Astrocyte (in vitro differentiated cells and primary cell): ENCODE data around the gene SH3BP4. TPM values are rescaled to one million over a fixed set of nuclear protein-coding genes. Genes with fewer than 3 reads are reported as not detected.
A peak's percentile ranks its signal among the peaks of the same experiment; 100 is the strongest.

Experiments
- DNase-seq: peaks from one replicate; pipeline ENCODE4 v3.0.0-alpha.2; 2010; ENCODE audit warnings: low read depth
- FAIRE-seq: peaks from 2 replicates; lab custom pipeline; 2011; peaks lifted over from hg19 to GRCh38; lab: Jason Lieb, UNC
- H2AFZ ChIP-seq: 2 replicates; pipeline ENCODE4 v1.6.0; 2012; ENCODE audit warnings: low read depth, low read length, inconsistent platforms
- H3K27ac ChIP-seq: 2 replicates; pipeline ENCODE4 v1.5.1; 2011; ENCODE audit warnings: low read depth, low read length, inconsistent platforms
- H3K27me3 ChIP-seq: 2 replicates; pipeline ENCODE4 v1.6.0; 2011; ENCODE audit warnings: low read length, inconsistent platforms; ENCODE audit not compliant: insufficient read depth
- H3K36me3 ChIP-seq: 2 replicates; pipeline ENCODE4 v1.5.1; 2011; ENCODE audit warnings: low read length, inconsistent platforms; ENCODE audit not compliant: insufficient read depth
- H3K4me1 ChIP-seq: 2 replicates; pipeline ENCODE4 v1.5.1; 2011; ENCODE audit warnings: low read length, inconsistent platforms; ENCODE audit not compliant: insufficient read depth
- H3K4me2 ChIP-seq: 2 replicates; pipeline ENCODE4 v1.6.0; 2012; ENCODE audit warnings: low read length, inconsistent platforms
- H3K4me3 ChIP-seq: 2 replicates; pipeline ENCODE4 v1.5.1; 2011; ENCODE audit warnings: low read depth, mild to moderate bottlenecking, low read length, inconsistent platforms; ENCODE audit not compliant: insufficient read depth
- H3K79me2 ChIP-seq: 2 replicates; pipeline ENCODE4 v1.6.0; 2012; ENCODE audit warnings: mild to moderate bottlenecking, low read length, inconsistent platforms; ENCODE audit not compliant: insufficient read depth
- H3K9ac ChIP-seq: 2 replicates; pipeline ENCODE4 v1.6.0; 2012; ENCODE audit warnings: mild to moderate bottlenecking, low read length, inconsistent platforms
- H3K9me3 ChIP-seq: 2 replicates; pipeline ENCODE4 v1.5.1; 2012; ENCODE audit warnings: low read depth, mild to moderate bottlenecking, low read length, inconsistent platforms; ENCODE audit not compliant: insufficient read depth
- H4K20me1 ChIP-seq: 2 replicates; pipeline ENCODE4 v1.6.0; 2012; ENCODE audit warnings: low read length, inconsistent platforms; ENCODE audit not compliant: insufficient read depth
- H3K27ac Mint-ChIP-seq: one replicate; pipeline ENCODE4 v1.8.0; 2021; ENCODE audit warnings: mild to moderate bottlenecking, mixed read lengths; ENCODE audit not compliant: unreplicated experiment
- H3K27me3 Mint-ChIP-seq: one replicate; pipeline ENCODE4 v1.8.0; 2021; ENCODE audit warnings: low read depth, mixed read lengths; ENCODE audit not compliant: unreplicated experiment
- H3K36me3 Mint-ChIP-seq: one replicate; pipeline ENCODE4 v1.8.0; 2021; ENCODE audit warnings: low read depth, mixed read lengths; ENCODE audit not compliant: unreplicated experiment
- H3K4me1 Mint-ChIP-seq: one replicate; pipeline ENCODE4 v1.8.0; 2021; ENCODE audit warnings: low read depth, mixed read lengths; ENCODE audit not compliant: unreplicated experiment
- H3K4me3 Mint-ChIP-seq: one replicate; pipeline ENCODE4 v1.8.0; 2021; ENCODE audit warnings: mild to moderate bottlenecking, moderate library complexity, mixed read lengths; ENCODE audit not compliant: unreplicated experiment
- H3K9me3 Mint-ChIP-seq: one replicate; pipeline ENCODE4 v1.8.0; 2021; ENCODE audit warnings: mild to moderate bottlenecking, mixed read lengths; ENCODE audit not compliant: unreplicated experiment
- EZH2 ChIP-seq: IDR thresholded peaks from 2 replicates; pipeline ENCODE4 v1.6.1; 2012; ENCODE audit warnings: mild to moderate bottlenecking, low read length, inconsistent platforms; ENCODE audit not compliant: insufficient read depth
- total RNA-seq: library from RNA; stranded (reverse); gene quantifications from 2 replicates; pipeline ENCODE4 v1.2.1, GENCODE V29; 2021
- TF ChIP-seq, protein P1 (sequence below): IDR thresholded peaks from 2 replicates; pipeline ENCODE4 v1.5.1; 2011; ENCODE audit warnings: low read depth, mild to moderate bottlenecking, inconsistent platforms, low read length, moderate library complexity; ENCODE audit not compliant: insufficient read depth

Gene SH3BP4
- total RNA-seq, 1 donor from 2014 or later, result 127 TPM

DNA sequence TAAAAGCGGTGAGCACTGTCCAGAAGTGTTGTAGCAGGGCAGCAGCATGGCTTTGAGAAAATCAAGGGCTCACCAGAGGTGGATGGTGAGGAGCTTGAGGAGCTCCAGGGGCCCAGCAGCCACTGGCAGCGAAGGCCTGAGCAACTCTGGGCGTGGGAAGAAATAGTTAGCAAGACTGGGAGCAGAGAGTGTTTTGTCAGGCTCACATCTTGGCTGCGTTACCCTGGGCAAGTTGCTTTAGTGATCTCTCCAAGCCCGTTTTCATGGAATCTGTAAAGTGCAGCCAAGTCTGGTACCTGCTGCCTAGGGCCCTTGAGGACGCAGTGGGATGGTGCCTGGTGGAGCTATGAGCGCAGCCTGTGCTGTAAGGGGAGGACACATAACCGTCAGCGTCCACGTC, 78.3 kb downstream of the SH3BP4 start:
- H2AFZ ChIP-seq, result no peak overlapping the region
- Mint-ChIP-seq H3K27me3 (no peaks in the 10 kb centered on the region), H3K4me3 (no peak overlapping the region), H3K4me1 (peaks cover 67% of the 10 kb centered on the region), H3K27ac (peak overlapping the region; percentile 35), H3K9me3 (no peaks in the 10 kb centered on the region), H3K36me3 (peaks cover 16% of the 10 kb centered on the region)
- no peak overlapping the region for H3K4me2 ChIP-seq
- H3K9ac ChIP-seq, result no peak overlapping the region
- DNase-seq (no peak), FAIRE-seq (no peak)
- no peak overlapping the region for H3K27ac ChIP-seq
- H3K27me3 ChIP-seq, result no peaks in the 10 kb centered on the region
- H3K4me3 ChIP-seq, result no peak overlapping the region
- no peaks in the 10 kb centered on the region for H3K9me3 ChIP-seq
- H3K79me2 ChIP-seq, result peaks cover 99% of the 10 kb centered on the region
- peaks cover 98% of the 10 kb centered on the region for H4K20me1 ChIP-seq
- peaks cover 33% of the 10 kb centered on the region for H3K4me1 ChIP-seq
- peaks cover 7% of the 10 kb centered on the region for H3K36me3 ChIP-seq
- TF ChIP-seq, protein P1, sequence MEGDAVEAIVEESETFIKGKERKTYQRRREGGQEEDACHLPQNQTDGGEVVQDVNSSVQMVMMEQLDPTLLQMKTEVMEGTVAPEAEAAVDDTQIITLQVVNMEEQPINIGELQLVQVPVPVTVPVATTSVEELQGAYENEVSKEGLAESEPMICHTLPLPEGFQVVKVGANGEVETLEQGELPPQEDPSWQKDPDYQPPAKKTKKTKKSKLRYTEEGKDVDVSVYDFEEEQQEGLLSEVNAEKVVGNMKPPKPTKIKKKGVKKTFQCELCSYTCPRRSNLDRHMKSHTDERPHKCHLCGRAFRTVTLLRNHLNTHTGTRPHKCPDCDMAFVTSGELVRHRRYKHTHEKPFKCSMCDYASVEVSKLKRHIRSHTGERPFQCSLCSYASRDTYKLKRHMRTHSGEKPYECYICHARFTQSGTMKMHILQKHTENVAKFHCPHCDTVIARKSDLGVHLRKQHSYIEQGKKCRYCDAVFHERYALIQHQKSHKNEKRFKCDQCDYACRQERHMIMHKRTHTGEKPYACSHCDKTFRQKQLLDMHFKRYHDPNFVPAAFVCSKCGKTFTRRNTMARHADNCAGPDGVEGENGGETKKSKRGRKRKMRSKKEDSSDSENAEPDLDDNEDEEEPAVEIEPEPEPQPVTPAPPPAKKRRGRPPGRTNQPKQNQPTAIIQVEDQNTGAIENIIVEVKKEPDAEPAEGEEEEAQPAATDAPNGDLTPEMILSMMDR, result no peak
- TF ChIP-seq EZH2, result no peak

DNA sequence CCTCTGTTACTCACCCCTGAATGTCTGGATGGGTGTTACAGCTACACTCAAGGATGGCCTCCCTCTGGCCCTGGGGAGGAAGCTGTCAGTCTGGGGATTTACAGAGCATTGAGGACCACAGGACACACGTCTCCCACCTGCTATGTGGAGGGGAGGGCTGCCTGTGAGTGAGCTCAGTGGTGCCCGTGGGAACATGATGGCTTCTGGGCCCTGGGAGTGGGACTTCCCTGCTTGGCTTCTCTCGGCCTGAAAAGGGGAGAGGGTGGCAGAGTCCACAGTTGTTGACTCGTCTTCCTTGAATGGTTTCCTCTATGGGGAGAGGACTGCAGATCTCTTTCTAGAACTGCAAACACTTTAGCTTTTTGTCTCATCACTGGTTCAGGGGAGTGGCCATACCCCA, 79.1 kb downstream of the SH3BP4 start:
- Histone ChIP-seq H3K9me3 (no peaks in the 10 kb centered on the region), H3K79me2 (peaks cover 99% of the 10 kb centered on the region), H3K4me2 (no peak overlapping the region), H3K27me3 (no peaks in the 10 kb centered on the region), H2AFZ (no peak overlapping the region), H3K4me3 (no peak overlapping the region), H3K4me1 (peaks cover 25% of the 10 kb centered on the region), H3K36me3 (peaks cover 15% of the 10 kb centered on the region), H3K27ac (no peak overlapping the region), H4K20me1 (peaks cover 98% of the 10 kb centered on the region), H3K9ac (no peak overlapping the region)
- peaks cover 15% of the 10 kb centered on the region for H3K36me3 Mint-ChIP-seq
- peaks cover 63% of the 10 kb centered on the region for H3K4me1 Mint-ChIP-seq
- H3K4me3 Mint-ChIP-seq, result no peak overlapping the region
- H3K27me3 Mint-ChIP-seq, result no peaks in the 10 kb centered on the region
- TF ChIP-seq EZH2, result no peak
- TF ChIP-seq, protein P1, result no peak
- FAIRE-seq (no peak), DNase-seq (no peak)
- H3K9me3 Mint-ChIP-seq, result no peaks in the 10 kb centered on the region
- no peak overlapping the region for H3K27ac Mint-ChIP-seq

DNA sequence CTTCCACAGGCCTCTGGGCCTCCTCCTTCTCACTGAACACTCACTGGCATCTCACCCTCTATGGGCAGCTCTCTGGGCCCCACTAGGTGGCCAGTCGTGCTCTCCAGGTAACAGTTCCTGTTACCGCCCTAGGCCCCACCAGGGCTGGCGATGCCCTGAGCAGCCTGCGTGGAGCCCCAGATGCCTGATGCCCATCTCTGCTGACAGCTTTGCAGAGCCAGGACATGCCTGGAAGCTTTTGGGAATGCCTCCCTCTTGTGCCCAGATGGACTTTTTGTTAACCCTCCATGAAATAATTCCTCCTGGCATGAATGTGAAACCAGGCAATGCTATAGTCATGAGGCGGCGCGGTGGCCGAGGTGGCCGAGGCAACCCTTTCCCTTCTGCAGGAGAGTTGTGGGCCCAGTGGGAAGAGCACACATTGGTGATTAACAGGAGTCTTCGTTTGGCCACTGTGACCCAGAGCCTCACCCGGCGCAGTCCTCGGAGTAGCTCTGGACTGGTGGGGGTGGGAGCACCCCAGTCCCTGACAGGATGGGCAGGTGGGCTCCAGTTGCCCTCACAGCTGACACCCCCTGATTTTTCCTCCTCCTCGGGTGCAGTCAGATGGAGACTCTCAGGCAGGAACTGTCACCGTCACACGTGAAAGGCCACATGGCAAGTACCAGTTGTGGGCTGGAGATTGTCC, 80.0 kb downstream of the SH3BP4 start:
- H3K27ac ChIP-seq, result no peak overlapping the region
- TF ChIP-seq EZH2, result no peak
- TF ChIP-seq, protein P1, result no peak
- H3K27me3 ChIP-seq, result no peaks in the 10 kb centered on the region
- peaks cover 16% of the 10 kb centered on the region for H3K4me1 ChIP-seq
- Mint-ChIP-seq H3K4me1 (peaks cover 55% of the 10 kb centered on the region), H3K27me3 (no peaks in the 10 kb centered on the region), H3K36me3 (peaks cover 15% of the 10 kb centered on the region), H3K9me3 (no peaks in the 10 kb centered on the region), H3K27ac (no peak overlapping the region), H3K4me3 (no peak overlapping the region)
- no peak overlapping the region for H3K4me3 ChIP-seq
- H4K20me1 ChIP-seq, result peaks cover 96% of the 10 kb centered on the region
- H3K79me2 ChIP-seq, result peaks cover 96% of the 10 kb centered on the region
- FAIRE-seq, result no peak
- H3K9ac ChIP-seq, result no peak overlapping the region
- DNase-seq, result no peak
- H3K9me3 ChIP-seq, result no peaks in the 10 kb centered on the region
- no peak overlapping the region for H3K4me2 ChIP-seq
- H2AFZ ChIP-seq, result no peak overlapping the region
- H3K36me3 ChIP-seq, result peaks cover 20% of the 10 kb centered on the region
